ENCODE data around the gene SFT2D1. TPM values are rescaled to one million over a fixed set of nuclear protein-coding genes. Genes with fewer than 3 reads are reported as not detected.

The SFT2D1 gene
- total RNA-seq, 1 experiment from 2014 or later: 65.6 TPM

DNA sequence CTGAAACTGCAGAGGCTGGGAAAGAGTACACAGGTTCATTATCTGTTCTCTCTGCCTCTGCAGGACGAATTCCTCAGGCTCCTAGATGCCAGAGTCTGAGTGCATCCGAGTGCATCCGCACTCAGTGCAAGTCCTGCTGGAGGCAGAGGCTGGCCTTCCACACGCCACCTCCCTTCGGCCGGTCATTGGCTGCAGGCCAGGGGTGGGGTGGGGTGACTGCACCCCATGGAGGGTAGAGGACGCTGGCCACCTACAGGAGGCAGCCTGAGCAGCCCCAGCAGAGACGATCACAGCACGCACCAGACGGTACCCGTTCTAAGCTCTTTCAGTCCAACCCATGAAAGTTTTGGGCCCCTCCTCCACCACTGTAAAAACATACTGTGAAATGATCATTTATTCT lies 11.7 kb downstream of the SFT2D1 start:
- H3K4me1 ChIP-seq (ENCODE audit: control insufficient read depth in 1 of 2, insufficient read depth in 2 of 2, low read length in 2 of 2): peaks cover 0 to 7% of the 10 kb centered on the region in 2 experiments; a peak in 1 of 4 replicates
- H3K9me3 ChIP-seq (ENCODE audit: control insufficient read depth in 1 of 2, insufficient read depth in 1 of 2, low read depth in 1 of 2, low read length in 2 of 2): no peaks in the 10 kb centered on the region
- no peak overlapping the region for H3K4me2 ChIP-seq (ENCODE audit: low read length)
- H3K9ac ChIP-seq (ENCODE audit: low read length): no peak overlapping the region
- BruUV-seq (replicated peaks): no TSS peak
- no peak overlapping the region for H2AFZ ChIP-seq (ENCODE audit: low read depth, low read length, poor library complexity, severe bottlenecking)
- ATAC-seq (peak; percentile 94), DNase-seq (ENCODE audit: low read depth, low spot score) (no peak)
- intact Hi-C loops (cut with micrococcal nuclease): no loop called here
- ChIA-PET RAD21 (ENCODE audit: low non-redundant PET in 1 of 2, low total read pairs in 2 of 2, uncharacterized antibody in 2 of 2, unreplicated experiment in 2 of 2) (no interaction called here), POLR2A (no interaction called here), CTCF (no interaction called here)
- TF ChIP-seq EGR1 (IDR thresholded peaks at IDR 0.05; ENCODE audit: low read depth): no peak
- TF ChIP-seq, protein P1, sequence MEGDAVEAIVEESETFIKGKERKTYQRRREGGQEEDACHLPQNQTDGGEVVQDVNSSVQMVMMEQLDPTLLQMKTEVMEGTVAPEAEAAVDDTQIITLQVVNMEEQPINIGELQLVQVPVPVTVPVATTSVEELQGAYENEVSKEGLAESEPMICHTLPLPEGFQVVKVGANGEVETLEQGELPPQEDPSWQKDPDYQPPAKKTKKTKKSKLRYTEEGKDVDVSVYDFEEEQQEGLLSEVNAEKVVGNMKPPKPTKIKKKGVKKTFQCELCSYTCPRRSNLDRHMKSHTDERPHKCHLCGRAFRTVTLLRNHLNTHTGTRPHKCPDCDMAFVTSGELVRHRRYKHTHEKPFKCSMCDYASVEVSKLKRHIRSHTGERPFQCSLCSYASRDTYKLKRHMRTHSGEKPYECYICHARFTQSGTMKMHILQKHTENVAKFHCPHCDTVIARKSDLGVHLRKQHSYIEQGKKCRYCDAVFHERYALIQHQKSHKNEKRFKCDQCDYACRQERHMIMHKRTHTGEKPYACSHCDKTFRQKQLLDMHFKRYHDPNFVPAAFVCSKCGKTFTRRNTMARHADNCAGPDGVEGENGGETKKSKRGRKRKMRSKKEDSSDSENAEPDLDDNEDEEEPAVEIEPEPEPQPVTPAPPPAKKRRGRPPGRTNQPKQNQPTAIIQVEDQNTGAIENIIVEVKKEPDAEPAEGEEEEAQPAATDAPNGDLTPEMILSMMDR (IDR thresholded peaks at IDR 0.05 in 2 of 3, conservative IDR thresholded peaks at IDR 0.05 in 1 of 3; ENCODE audit: borderline replicate concordance in 1 of 3, insufficient read depth in 1 of 3, low read depth in 2 of 3, low read length in 2 of 3): peak in 2 of 3 experiments; percentile 18 to 28; a peak in 3 of 6 replicates
- peaks cover 10% of the 10 kb centered on the region; the same call in 1 of the 2 replicates for H4K20me1 ChIP-seq (ENCODE audit: insufficient read depth)
- H3K36me3 ChIP-seq (ENCODE audit: control insufficient read depth in 1 of 2, insufficient read depth in 2 of 2, low read length in 2 of 2): peaks cover 10 to 19% of the 10 kb centered on the region in 2 experiments; a peak in 3 of 4 replicates
- no peak overlapping the region for H3K4me3 ChIP-seq (replicated peaks in 1 of 2; ENCODE audit: low read depth in 1 of 2, low read length in 2 of 2)
- no peak overlapping the region for H3K27ac ChIP-seq (ENCODE audit: low read depth, low read length)
- no peaks in the 10 kb centered on the region for H3K9me2 ChIP-seq (ENCODE audit: insufficient read depth)
- no peaks in the 10 kb centered on the region for H3K27me3 ChIP-seq (ENCODE audit: insufficient read depth, low read length)
- peaks cover 100% of the 10 kb centered on the region for H3K79me2 ChIP-seq (ENCODE audit: insufficient read depth, low read length)

DNA sequence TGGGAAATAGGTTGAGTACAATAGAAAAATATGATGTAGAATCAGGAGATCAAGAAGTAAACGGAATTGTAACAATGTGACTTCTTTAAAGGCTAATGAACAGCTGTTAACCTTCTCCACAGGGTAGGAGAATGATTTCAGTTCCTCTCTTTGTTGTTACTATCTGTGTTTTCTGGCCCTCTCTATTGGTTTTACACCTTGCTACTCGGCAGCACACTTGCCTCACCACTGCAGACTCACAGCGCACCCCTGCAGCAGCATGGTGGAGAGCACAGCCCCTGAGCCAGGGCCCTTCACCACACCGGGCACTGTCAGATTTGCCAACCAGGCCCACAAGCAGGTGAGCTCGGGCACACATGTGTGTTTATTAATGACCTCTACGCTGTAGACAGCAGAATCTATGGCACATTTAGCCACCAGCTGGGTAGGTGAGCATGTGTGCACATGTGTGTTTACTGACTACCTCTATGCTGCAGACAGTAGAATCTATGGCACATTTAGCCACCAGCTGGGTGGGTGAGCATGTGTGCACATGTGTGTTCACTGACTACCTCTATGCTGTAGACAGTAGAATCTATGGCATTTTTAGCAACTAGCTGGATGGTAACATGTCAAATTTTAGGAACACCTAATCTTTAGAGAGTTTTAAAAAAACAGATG lies 16.8 kb downstream of the SFT2D1 start:
- Histone ChIP-seq H3K9me2 (ENCODE audit: insufficient read depth) (no peaks in the 10 kb centered on the region), H3K27me3 (ENCODE audit: insufficient read depth, low read length) (no peaks in the 10 kb centered on the region), H3K9me3 (ENCODE audit: control insufficient read depth in 1 of 2, insufficient read depth in 1 of 2, low read depth in 1 of 2, low read length in 2 of 2) (no peaks in the 10 kb centered on the region), H3K27ac (ENCODE audit: low read depth, low read length) (no peak overlapping the region), H3K4me2 (ENCODE audit: low read length) (no peak overlapping the region), H4K20me1 (ENCODE audit: insufficient read depth) (peaks cover 5% of the 10 kb centered on the region; the same call in 1 of the 2 replicates), H2AFZ (ENCODE audit: low read depth, low read length, poor library complexity, severe bottlenecking) (no peak overlapping the region), H3K36me3 (ENCODE audit: control insufficient read depth in 1 of 2, insufficient read depth in 2 of 2, low read length in 2 of 2) (peaks cover 18 to 27% of the 10 kb centered on the region in 2 experiments; a peak in 3 of 4 replicates), H3K4me1 (ENCODE audit: control insufficient read depth in 1 of 2, insufficient read depth in 2 of 2, low read length in 2 of 2) (no peaks in the 10 kb centered on the region), H3K79me2 (ENCODE audit: insufficient read depth, low read length) (peaks cover 72% of the 10 kb centered on the region), H3K9ac (ENCODE audit: low read length) (no peak overlapping the region), H3K4me3 (replicated peaks in 1 of 2; ENCODE audit: low read depth in 1 of 2, low read length in 2 of 2) (no peak overlapping the region)
- ChIA-PET POLR2A (no interaction called here), CTCF (no interaction called here), RAD21 (ENCODE audit: low non-redundant PET in 1 of 2, low total read pairs in 2 of 2, uncharacterized antibody in 2 of 2, unreplicated experiment in 2 of 2) (no interaction called here)
- DNase-seq (ENCODE audit: low read depth, low spot score) (no peak), ATAC-seq (no peak)
- BruUV-seq (replicated peaks): no TSS peak
- intact Hi-C loops (cut with micrococcal nuclease): loop anchor here (2.0 kb wide), 1 partner anchor 19 kb away; no protein-coding TSS in a partner anchor
- TF ChIP-seq TCF7L2 (IDR thresholded peaks at IDR 0.05; ENCODE audit: borderline replicate concordance, extremely low read depth, insufficient read depth, insufficient read length): no peak
- no peak for TF ChIP-seq EGR1 (IDR thresholded peaks at IDR 0.05; ENCODE audit: low read depth)
- TF ChIP-seq ZNF274 (IDR thresholded peaks at IDR 0.05; ENCODE audit: low read depth, low read length): no peak
- TF ChIP-seq SRF (IDR thresholded peaks at IDR 0.05; ENCODE audit: low read depth): no peak
- no peak for TF ChIP-seq ZFX (IDR thresholded peaks at IDR 0.05)
- TF ChIP-seq SIN3A (IDR thresholded peaks at IDR 0.05; ENCODE audit: low read depth): no peak
- TF ChIP-seq CBX3 (IDR thresholded peaks at IDR 0.05; ENCODE audit: low read depth): no peak
- TF ChIP-seq, protein P2, sequence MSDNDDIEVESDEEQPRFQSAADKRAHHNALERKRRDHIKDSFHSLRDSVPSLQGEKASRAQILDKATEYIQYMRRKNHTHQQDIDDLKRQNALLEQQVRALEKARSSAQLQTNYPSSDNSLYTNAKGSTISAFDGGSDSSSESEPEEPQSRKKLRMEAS (IDR thresholded peaks at IDR 0.05): no peak
- TF ChIP-seq, protein P3, sequence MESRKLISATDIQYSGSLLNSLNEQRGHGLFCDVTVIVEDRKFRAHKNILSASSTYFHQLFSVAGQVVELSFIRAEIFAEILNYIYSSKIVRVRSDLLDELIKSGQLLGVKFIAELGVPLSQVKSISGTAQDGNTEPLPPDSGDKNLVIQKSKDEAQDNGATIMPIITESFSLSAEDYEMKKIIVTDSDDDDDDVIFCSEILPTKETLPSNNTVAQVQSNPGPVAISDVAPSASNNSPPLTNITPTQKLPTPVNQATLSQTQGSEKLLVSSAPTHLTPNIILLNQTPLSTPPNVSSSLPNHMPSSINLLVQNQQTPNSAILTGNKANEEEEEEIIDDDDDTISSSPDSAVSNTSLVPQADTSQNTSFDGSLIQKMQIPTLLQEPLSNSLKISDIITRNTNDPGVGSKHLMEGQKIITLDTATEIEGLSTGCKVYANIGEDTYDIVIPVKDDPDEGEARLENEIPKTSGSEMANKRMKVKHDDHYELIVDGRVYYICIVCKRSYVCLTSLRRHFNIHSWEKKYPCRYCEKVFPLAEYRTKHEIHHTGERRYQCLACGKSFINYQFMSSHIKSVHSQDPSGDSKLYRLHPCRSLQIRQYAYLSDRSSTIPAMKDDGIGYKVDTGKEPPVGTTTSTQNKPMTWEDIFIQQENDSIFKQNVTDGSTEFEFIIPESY (IDR thresholded peaks at IDR 0.05; ENCODE audit: extremely low read depth, insufficient replicate concordance, low read length): no peak
- TF ChIP-seq, protein P1 (IDR thresholded peaks at IDR 0.05 in 2 of 3, conservative IDR thresholded peaks at IDR 0.05 in 1 of 3; ENCODE audit: borderline replicate concordance in 1 of 3, insufficient read depth in 1 of 3, low read depth in 2 of 3, low read length in 2 of 3): no peak
- TF ChIP-seq EZH2phosphoT487 (IDR thresholded peaks at IDR 0.05; ENCODE audit: borderline replicate concordance): no peak
- TF ChIP-seq RAD21 (IDR thresholded peaks at IDR 0.05; ENCODE audit: low read depth): no peak

Measured in HCT116 (cell line).